ENCODE results near the gene STX8. TPM values are rescaled to one million over a fixed set of nuclear protein-coding genes. Genes with fewer than 3 reads are reported as not detected.

Gene STX8
- total RNA-seq, 2 donors from 2014 or later: 57.3 to 73.8 TPM

DNA sequence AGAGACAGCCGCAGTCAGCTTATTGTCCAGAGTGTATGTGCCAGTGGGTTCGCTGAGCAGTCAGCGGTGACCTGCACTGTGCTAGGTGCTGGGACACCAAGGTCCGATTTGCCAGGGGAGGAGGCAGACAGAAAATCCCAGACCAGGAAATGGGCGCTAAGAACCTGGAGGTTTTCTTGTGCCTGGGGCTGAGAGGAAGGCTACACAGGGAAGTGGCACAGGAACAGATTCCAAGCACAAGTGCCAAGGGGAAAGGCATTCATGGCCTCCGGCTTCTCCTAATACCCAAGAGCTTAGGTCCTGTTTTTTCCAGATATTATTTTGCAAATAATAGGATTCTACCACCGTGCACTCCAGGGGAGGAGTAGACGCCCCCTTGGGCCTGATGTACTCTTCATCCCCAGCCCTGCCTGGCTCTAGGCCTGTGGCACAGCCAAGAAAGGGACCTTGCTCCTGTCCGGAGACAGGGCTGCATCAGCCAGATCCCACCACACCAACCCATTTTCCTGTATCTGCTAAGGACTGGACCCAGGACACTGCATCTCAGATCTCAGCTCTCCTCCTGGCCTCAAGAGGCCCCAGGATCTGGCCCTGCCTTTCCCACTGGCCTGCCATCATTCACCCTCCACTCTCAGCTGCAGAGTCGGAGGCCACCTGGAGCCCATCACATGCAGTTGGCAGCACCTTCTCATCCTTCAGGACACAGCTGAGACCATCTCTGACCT is 367.1 kb downstream of the STX8 start:
- H3K27ac Mint-ChIP-seq: no peak overlapping the region
- no peaks in the 10 kb centered on the region for H3K36me3 Mint-ChIP-seq (ENCODE audit: low read depth)
- H3K27me3 Mint-ChIP-seq: no peaks in the 10 kb centered on the region
- no peak for ATAC-seq (replicated peaks)
- no peaks in the 10 kb centered on the region for H3K9me3 Mint-ChIP-seq
- no peak overlapping the region for H3K4me3 Mint-ChIP-seq
- H3K4me1 Mint-ChIP-seq: no peaks in the 10 kb centered on the region

DNA sequence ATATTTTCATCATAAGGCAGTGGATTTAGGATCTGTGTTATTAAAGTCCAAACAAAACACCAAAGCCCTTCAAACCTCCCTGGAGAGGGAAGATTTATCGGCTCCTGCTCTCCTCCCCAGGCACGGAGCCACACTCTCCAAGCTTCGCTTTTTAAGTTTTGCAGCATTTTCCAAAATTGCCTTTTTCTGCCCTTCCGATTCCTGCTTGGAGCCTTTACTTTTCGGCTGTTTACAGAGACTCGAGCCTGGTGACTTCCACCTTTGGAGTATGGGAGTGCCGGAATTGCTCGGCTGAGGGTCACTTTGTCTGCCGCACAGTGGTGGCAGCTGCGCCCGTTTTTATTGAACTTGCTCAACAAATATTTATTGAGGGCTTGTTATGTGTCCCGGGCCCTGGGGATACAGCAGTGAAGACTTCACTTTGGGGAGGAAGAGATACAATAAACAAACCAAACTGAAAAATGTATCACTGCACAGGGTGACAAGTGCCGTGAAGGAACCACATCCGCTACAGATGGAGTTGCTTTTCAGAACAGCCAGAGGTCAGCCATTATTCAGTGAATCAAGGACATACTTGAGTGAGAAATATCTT is 368.8 kb downstream of the STX8 start:
- no peaks in the 10 kb centered on the region for H3K9me3 Mint-ChIP-seq
- H3K27me3 Mint-ChIP-seq: peaks cover 3% of the 10 kb centered on the region
- H3K4me3 Mint-ChIP-seq: no peak overlapping the region
- no peak for ATAC-seq (replicated peaks)
- no peak overlapping the region for H3K27ac Mint-ChIP-seq
- no peaks in the 10 kb centered on the region for H3K4me1 Mint-ChIP-seq
- H3K36me3 Mint-ChIP-seq (ENCODE audit: low read depth): no peaks in the 10 kb centered on the region

DNA sequence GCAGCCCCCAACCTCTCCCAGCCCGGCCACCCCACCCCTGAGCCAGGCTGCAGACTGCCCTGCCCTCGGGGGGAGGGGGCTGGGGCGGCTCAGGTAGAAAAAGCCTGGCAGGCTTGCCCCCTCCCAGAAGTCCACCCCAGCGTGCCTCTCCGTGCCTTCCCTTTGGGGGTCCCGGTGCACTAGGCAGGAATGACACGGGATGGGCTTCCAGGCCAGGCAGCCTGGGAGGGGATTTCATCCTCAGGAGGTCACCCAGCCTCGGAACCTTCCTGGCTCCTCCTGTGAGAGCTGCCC is 369.3 kb downstream of the STX8 start:
- Mint-ChIP-seq H3K27me3 (peaks cover 3% of the 10 kb centered on the region), H3K36me3 (ENCODE audit: low read depth) (no peaks in the 10 kb centered on the region), H3K9me3 (no peaks in the 10 kb centered on the region), H3K27ac (no peak overlapping the region), H3K4me3 (no peak overlapping the region), H3K4me1 (no peaks in the 10 kb centered on the region)
- no peak for ATAC-seq (replicated peaks)

DNA sequence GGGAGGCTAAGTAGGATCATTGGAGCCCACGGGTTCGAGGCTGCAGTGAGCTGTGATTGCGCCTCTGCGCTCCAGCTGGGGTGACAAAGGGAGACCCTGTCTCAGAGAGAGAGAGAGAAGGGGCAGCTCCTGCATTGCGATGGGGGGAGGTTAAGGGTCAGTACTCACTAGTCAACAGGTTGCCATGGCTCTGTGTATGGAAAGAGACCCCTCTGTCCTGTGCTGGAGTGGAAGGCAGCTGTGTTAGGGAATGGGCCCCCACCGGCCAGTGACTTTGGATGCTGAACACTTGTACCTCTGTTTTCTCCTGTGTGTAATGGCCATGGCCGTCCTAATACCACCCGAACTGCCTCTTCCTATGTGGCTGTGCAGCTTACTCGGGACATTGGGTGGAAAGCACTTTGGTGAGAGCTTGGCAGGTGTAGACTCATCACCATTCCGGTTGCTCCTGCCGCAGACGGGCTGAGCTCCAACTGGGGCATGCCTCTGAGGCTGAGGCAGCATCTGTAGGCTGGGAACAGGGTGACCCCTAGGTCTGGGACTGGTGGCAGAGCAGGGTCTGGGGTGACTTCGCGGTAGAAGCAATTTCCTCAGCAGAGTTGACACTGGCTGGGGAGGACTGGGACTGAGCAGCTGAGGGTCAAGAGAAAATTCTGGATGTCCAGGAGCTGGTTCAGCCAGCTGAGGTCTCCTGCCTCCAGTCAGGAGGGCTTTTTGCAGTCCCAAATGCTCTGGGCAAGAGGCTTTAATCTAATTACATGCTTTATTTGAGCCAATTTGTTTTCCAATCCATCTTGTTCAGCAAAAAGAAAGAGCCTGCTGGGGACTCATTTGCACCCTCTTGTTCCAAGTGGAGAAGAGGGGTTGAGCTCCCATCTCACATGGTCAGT is 369.9 kb downstream of the STX8 start:
- Mint-ChIP-seq H3K4me1 (no peaks in the 10 kb centered on the region), H3K27ac (no peak overlapping the region), H3K4me3 (no peak overlapping the region), H3K27me3 (peaks cover 3% of the 10 kb centered on the region), H3K9me3 (no peaks in the 10 kb centered on the region), H3K36me3 (ENCODE audit: low read depth) (no peaks in the 10 kb centered on the region)
- no peak for ATAC-seq (replicated peaks)

DNA sequence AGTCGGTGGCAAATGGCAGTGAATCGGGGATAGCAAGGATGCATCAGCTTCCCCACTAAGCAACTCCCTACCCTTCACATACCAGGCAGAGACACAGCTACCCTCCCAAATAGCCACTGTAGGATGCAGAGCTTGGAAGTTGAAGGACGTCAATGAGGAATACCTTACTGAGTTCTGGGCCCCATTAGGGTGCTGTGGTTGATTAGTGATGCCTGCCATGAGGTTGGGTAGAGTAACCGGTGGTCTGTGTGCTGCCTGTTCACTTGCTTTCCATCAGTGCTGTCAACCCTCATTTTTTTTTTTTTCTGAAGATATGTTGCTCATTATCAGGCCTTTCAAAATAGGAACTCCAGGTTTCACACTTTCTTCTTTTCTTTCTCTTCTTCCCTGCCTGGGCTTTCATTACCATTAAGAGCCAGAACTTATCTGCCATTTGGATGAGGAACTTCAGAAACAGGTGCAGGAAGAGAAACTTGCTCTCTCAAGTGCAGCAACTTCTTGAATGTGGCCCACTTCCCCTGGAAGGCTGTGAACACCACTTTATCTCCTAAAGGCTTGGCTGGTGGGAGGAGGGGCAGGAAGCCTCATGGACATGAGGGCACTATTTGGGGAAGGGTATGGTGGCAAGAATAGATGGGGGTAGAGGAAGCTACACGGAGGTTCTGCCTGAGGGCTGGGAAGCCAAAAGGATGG is 370.8 kb downstream of the STX8 start:
- Mint-ChIP-seq H3K27ac (peak overlapping the region; percentile 59), H3K4me3 (no peak overlapping the region), H3K36me3 (ENCODE audit: low read depth) (no peaks in the 10 kb centered on the region), H3K9me3 (no peaks in the 10 kb centered on the region), H3K27me3 (peaks cover 3% of the 10 kb centered on the region), H3K4me1 (no peaks in the 10 kb centered on the region)
- ATAC-seq (replicated peaks): no peak

DNA sequence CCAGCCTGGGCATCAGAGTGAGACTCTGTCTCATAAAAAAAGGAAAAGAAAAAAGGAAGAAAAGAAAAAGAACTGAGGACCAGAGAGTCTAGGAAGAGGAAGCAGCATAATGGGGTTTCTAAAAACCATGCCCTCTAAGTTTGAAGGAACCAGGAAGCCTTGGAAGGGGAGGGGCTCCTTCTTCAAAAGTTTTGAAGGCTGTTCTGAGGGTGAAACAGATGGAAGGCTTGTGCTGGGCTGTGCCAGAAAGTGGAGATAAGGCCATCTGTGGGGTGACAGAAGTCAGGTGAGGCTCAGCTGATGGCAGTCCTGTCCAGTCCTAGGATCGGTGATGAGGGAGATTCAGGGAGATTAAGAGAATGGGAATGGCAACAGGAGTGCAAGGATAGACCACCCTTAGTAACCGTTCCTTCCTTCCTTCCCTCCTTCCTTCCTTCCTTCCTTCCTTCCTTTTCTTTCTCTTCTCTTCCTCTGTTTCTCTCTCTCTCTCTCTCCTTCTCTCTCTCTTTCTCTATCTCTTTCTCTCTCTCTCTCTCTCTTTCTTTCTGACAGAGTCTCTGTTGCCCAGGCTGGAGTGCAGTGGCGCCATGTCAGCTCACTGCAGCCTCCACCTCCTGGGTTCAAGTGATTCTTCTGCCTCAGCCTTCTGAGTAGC is 371.7 kb downstream of the STX8 start:
- H3K27me3 Mint-ChIP-seq: peaks cover 3% of the 10 kb centered on the region
- H3K27ac Mint-ChIP-seq: peak overlapping the region; percentile 51
- ATAC-seq (replicated peaks): no peak
- H3K36me3 Mint-ChIP-seq (ENCODE audit: low read depth): no peaks in the 10 kb centered on the region
- H3K4me1 Mint-ChIP-seq: no peaks in the 10 kb centered on the region
- H3K4me3 Mint-ChIP-seq: no peak overlapping the region
- peaks cover 3% of the 10 kb centered on the region for H3K9me3 Mint-ChIP-seq

DNA sequence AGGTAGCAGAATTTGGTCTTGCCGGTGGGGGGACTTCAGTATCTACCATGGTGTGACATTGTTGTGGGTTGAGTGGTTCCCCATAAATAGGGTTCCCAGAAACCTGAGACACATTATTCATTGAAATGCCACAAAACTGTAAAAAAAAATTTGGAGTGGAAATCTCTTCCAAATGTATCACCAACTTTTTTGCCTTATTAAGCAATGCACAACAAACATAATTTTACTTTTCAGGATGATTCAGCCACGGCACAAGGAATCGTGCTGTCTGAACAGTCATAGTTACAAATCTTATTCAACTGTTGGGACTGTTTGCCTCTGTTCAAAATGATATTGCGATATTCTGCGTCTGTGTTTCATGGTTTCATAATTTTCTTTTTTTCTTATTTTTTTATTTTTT is 373.1 kb downstream of the STX8 start:
- peaks cover 3% of the 10 kb centered on the region for H3K9me3 Mint-ChIP-seq
- H3K4me1 Mint-ChIP-seq: no peaks in the 10 kb centered on the region
- H3K27ac Mint-ChIP-seq: no peak overlapping the region
- no peaks in the 10 kb centered on the region for H3K36me3 Mint-ChIP-seq (ENCODE audit: low read depth)
- peak; percentile 52 for ATAC-seq (replicated peaks)
- no peak overlapping the region for H3K4me3 Mint-ChIP-seq
- peaks cover 3% of the 10 kb centered on the region for H3K27me3 Mint-ChIP-seq

DNA sequence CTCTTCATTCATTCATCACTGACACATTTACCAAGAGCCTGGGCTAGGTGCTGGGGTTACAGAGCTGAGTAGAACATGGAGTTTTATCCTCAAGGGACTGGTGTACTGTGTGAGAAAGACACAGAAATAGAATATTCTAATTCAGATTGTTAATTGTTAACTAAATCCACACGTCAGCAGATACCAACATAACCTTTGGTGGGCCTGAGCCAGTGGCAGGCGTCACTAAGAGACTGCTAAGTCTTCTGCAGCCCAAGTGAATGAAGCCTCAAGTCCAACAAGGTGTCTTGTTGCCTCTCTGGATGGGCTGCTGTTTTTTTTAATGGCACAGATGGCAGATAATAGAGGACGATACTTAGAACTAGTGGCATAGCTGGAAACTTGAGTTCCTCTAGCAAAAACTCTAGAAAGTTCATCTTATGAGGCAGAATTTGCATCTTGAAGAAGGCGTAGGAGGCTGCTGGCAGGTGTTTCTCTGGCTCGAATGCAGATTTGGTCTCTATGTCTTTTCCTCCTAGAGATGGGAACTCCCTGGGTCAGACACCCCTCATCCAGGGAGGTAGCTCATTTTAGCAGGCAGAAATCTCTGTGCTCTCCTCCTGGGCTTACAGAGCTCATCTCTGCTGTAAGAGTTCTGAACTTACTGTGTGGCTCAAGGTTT is 374.8 kb downstream of the STX8 start:
- peaks cover 3% of the 10 kb centered on the region for H3K9me3 Mint-ChIP-seq
- no peak overlapping the region for H3K4me3 Mint-ChIP-seq
- H3K27me3 Mint-ChIP-seq: peaks cover 3% of the 10 kb centered on the region
- no peaks in the 10 kb centered on the region for H3K4me1 Mint-ChIP-seq
- H3K27ac Mint-ChIP-seq: no peak overlapping the region
- H3K36me3 Mint-ChIP-seq (ENCODE audit: low read depth): no peaks in the 10 kb centered on the region
- no peak for ATAC-seq (replicated peaks)

Other genes starting within 250 kb of the STX8 start
- gene CFAP52, start 822 bp upstream of the STX8 start, total RNA-seq: not detected
- 1 to 10 TPM in 1 of 2 donors, under 1 TPM in 1; 0.87 to 1.2 TPM for gene USP43, start 69.7 kb upstream of the STX8 start, total RNA-seq
- not detected for gene DHRS7C, start 215.8 kb upstream of the STX8 start, total RNA-seq
- not detected for gene GSG1L2, start 246.3 kb upstream of the STX8 start, total RNA-seq

Data from activated T-helper 17 cell treated with anti-CD3 and anti-CD28 coated beads, Interleukin-2, amount 50 U/mL, for 72 hours (primary cell).